HepG2 (cell line): ENCODE data around the gene TRMT112. TPM values are rescaled to one million over a fixed set of nuclear protein-coding genes. Genes with fewer than 3 reads are reported as not detected.

Experiments used
- AKAP8 ChIP-seq: sonication (generic); formaldehyde crosslinking; IDR thresholded peaks from 2 replicates; pipeline ENCODE4 v1.5.1; 2020; ENCODE audit warnings: mild to moderate bottlenecking, missing genetic modification reagents
- ASH2L ChIP-seq: fragments of 300-600, 200-600 bp; sonication (generic); IDR thresholded peaks from 2 replicates; pipeline ENCODE4 v1.7.0; 2017; ENCODE audit warnings: low read depth, mild to moderate bottlenecking, moderate library complexity, mixed read lengths, low read length; ENCODE audit not compliant: insufficient read length
- BORCS8-MEF2B ChIP-seq: sonication (generic); formaldehyde crosslinking; IDR thresholded peaks from 2 replicates; pipeline ENCODE4 v1.8.0; 2022; ENCODE audit warnings: mild to moderate bottlenecking, missing genetic modification reagents
- HNRNPL ChIP-seq: fragments of 200-400 bp; formaldehyde crosslinking; IDR thresholded peaks from 2 replicates; pipeline ENCODE4 v1.6.1; 2017; ENCODE audit warnings: mild to moderate bottlenecking, low read depth, low read length
- HOXA3 ChIP-seq: sonication (generic); formaldehyde crosslinking; IDR thresholded peaks from 2 replicates; pipeline ENCODE4 v1.5.0; 2020; ENCODE audit warnings: missing genetic modification reagents
- HOXA9 ChIP-seq: sonication (generic); formaldehyde crosslinking; IDR thresholded peaks from 2 replicates; pipeline ENCODE4 v1.8.1; 2022; ENCODE audit warnings: missing genetic modification reagents, mild to moderate bottlenecking, moderate library complexity, borderline replicate concordance
- IRX3 ChIP-seq: sonication (generic); formaldehyde crosslinking; IDR thresholded peaks from 2 replicates; pipeline ENCODE4 v1.8.1; 2023; ENCODE audit warnings: mild to moderate bottlenecking, low read depth, missing genetic modification reagents, borderline replicate concordance
- KAT7 ChIP-seq: IDR thresholded peaks from 2 replicates; pipeline ENCODE4 v1.6.1; 2018; ENCODE audit warnings: borderline replicate concordance, missing compliant biosample characterization
- KLF11 ChIP-seq: IDR thresholded peaks from 2 replicates; pipeline ENCODE4 v1.6.1; 2016; ENCODE audit warnings: missing compliant biosample characterization
- NFYB ChIP-seq: sonication (generic); formaldehyde crosslinking; IDR thresholded peaks from 2 replicates; pipeline ENCODE4 v1.4.0; 2020; ENCODE audit warnings: missing genetic modification reagents
- NONO ChIP-seq, 2 experiments: fragments of 450-650 bp in 1 of 2; sonication (generic) in 1 of 2; formaldehyde crosslinking in 1 of 2; IDR thresholded peaks in 1 of 2; conservative IDR thresholded peaks in 1 of 2; 2 replicates each; pipeline versions ENCODE4 v1.6.1 to v1.8.0; 2017 to 2022; ENCODE audit warnings: mild to moderate bottlenecking in 1 of 2, missing genetic modification reagents in 1 of 2, moderate library complexity in 1 of 2
- PRPF4 ChIP-seq: fragments of 200-400 bp; formaldehyde crosslinking; IDR thresholded peaks from 2 replicates; pipeline ENCODE4 v1.6.1; 2016; ENCODE audit warnings: low read length, low read depth; ENCODE audit not compliant: poor library complexity, severe bottlenecking
- SIX4 ChIP-seq: sonication (generic); formaldehyde crosslinking; IDR thresholded peaks from 2 replicates; pipeline ENCODE4 v1.4.0; 2020; ENCODE audit warnings: missing genetic modification reagents
- SP140L ChIP-seq: sonication (generic); formaldehyde crosslinking; IDR thresholded peaks from 2 replicates; pipeline ENCODE4 v1.4.0; 2020; ENCODE audit warnings: missing genetic modification reagents, borderline replicate concordance
- TBX3 ChIP-seq: fragments of 450-650 bp; IDR thresholded peaks from 2 replicates; pipeline ENCODE4 v1.6.1; 2017; ENCODE audit warnings: antibody characterized with exemption, mild to moderate bottlenecking, inconsistent platforms, borderline replicate concordance
- ZMYM2 ChIP-seq: sonication (generic); formaldehyde crosslinking; IDR thresholded peaks from 2 replicates; pipeline ENCODE4 v1.8.0; 2022; ENCODE audit warnings: mild to moderate bottlenecking, missing genetic modification reagents
- ZNF446 ChIP-seq: sonication (generic); formaldehyde crosslinking; IDR thresholded peaks from 2 replicates; pipeline ENCODE4 v1.5.0; 2020; ENCODE audit warnings: mild to moderate bottlenecking, missing genetic modification reagents
- ZNF652 ChIP-seq: IDR thresholded peaks from 2 replicates; pipeline ENCODE4 v1.6.1; 2016; ENCODE audit warnings: low read depth, borderline replicate concordance
- ZNF724P ChIP-seq: sonication (generic); formaldehyde crosslinking; IDR thresholded peaks from 2 replicates; pipeline ENCODE4 v1.8.0; 2022; ENCODE audit warnings: missing genetic modification reagents, borderline replicate concordance
- ZNF883 ChIP-seq: sonication (generic); formaldehyde crosslinking; IDR thresholded peaks from 2 replicates; pipeline ENCODE4 v1.5.1; 2020; ENCODE audit warnings: mild to moderate bottlenecking, missing genetic modification reagents; ENCODE audit errors: not compliant biosample characterization
- ZSCAN21 ChIP-seq: sonication (generic); formaldehyde crosslinking; IDR thresholded peaks from 2 replicates; pipeline ENCODE4 v1.8.0; 2022; ENCODE audit warnings: mild to moderate bottlenecking, missing genetic modification reagents, moderate library complexity, borderline replicate concordance
- ZSCAN31 ChIP-seq: sonication (generic); formaldehyde crosslinking; IDR thresholded peaks from 2 replicates; pipeline ENCODE4 v1.5.0; 2020; ENCODE audit warnings: low read depth, mild to moderate bottlenecking, missing genetic modification reagents
- polyA plus RNA-seq, 8 experiments: library from polyadenylated mRNA; depleted of rRNA in 3 of 8; stranded (reverse) in 7 of 8; unstranded in 1 of 8; fragments of >200 nt; fragmentation: Illumina TruSeq in 4 of 8; extraction: Trizol in 4 of 8; gene quantifications; 2 replicates each; pipeline versions ENCODE4 v1.2.1 to v1.2.3, GENCODE V29; 2011 to 2016; ENCODE audit warnings: low read depth in 4 of 8, missing spikeins in 1 of 8, mixed read lengths in 1 of 8; ENCODE audit not compliant: insufficient read depth in 1 of 8
- total RNA-seq, 5 experiments: library from RNA; depleted of rRNA; stranded (reverse); fragments of >200 nt; fragmentation: Illumina TruSeq; extraction: Trizol; gene quantifications; 2 replicates each; pipeline ENCODE4 v1.2.3, GENCODE V29; 2016; ENCODE audit warnings: low read depth in 1 of 5
- TF ChIP-seq, protein P1 (sequence below): sonication (generic); formaldehyde crosslinking; IDR thresholded peaks from 2 replicates; pipeline ENCODE4 v1.8.0; 2022; ENCODE audit warnings: missing genetic modification reagents, mild to moderate bottlenecking, borderline replicate concordance
- TF ChIP-seq, protein P2 (sequence below): sonication (generic); formaldehyde crosslinking; IDR thresholded peaks from 2 replicates; pipeline ENCODE4 v1.4.0; 2020; ENCODE audit warnings: missing genetic modification reagents
- TF ChIP-seq, protein P3 (sequence below): sonication (generic); formaldehyde crosslinking; IDR thresholded peaks from 2 replicates; pipeline ENCODE4 v1.4.0; 2020; ENCODE audit warnings: mild to moderate bottlenecking, low read depth, missing genetic modification reagents
- TF ChIP-seq, protein P4 (sequence below): sonication (generic); formaldehyde crosslinking; IDR thresholded peaks from 2 replicates; pipeline ENCODE4 v1.4.0; 2020; ENCODE audit warnings: missing genetic modification reagents, borderline replicate concordance

The TRMT112 gene
- total and polyA plus RNA-seq, 2 of the 13 experiments (the other 11 are each of a cell fraction or from before 2014, with no cell fraction given), result 186 to 409 TPM

DNA sequence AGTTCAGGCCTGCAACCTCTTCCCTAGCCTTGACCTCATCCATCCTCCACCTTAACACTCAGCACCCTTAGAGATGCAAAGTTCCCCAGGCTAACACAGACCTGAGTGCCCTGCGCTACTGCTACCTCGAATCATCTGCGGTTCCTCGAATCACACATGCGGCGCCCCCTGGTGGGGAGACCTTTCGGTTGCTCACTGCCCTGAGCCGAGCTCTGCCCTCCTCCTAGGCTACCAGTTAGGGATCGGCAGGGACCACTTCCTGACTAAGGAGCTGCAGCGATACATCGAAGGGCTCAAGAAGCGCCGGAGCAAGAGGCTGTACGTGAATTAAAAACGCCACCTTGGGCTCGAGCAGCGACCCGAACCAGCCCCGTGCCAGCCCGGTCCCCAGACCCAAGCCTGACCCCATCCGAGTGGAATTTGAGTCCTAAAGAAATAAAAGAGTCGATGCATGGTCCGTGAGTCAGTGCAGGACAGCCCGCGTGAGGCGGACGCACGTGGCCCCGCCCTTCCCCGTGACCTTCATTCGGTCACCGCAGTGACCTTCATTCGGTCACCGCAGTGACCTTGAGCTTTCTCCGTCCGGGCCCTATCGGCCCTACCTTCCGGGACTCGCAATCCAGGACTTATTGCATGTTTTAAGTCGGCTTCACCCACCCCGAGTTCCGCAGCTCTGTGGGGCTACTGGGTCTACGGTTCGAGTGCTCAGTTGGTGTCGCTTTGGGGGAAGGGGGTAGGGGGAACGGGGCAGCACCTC lies 12.9 kb downstream of the TRMT112 start (continued):
- TF ChIP-seq ZSCAN21 (CRISPR knock-in tag), result no peak
- peak; percentile 41; the same call in 1 of the 2 replicates for TF ChIP-seq ZNF446
- TF ChIP-seq, protein P1, sequence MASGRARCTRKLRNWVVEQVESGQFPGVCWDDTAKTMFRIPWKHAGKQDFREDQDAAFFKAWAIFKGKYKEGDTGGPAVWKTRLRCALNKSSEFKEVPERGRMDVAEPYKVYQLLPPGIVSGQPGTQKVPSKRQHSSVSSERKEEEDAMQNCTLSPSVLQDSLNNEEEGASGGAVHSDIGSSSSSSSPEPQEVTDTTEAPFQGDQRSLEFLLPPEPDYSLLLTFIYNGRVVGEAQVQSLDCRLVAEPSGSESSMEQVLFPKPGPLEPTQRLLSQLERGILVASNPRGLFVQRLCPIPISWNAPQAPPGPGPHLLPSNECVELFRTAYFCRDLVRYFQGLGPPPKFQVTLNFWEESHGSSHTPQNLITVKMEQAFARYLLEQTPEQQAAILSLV (CRISPR knock-in tag), result no peak
- peak; percentile 69; the same call in 1 of the 2 replicates for TF ChIP-seq KAT7
- peak; percentile 63 for TF ChIP-seq ASH2L
- TF ChIP-seq, protein P2, sequence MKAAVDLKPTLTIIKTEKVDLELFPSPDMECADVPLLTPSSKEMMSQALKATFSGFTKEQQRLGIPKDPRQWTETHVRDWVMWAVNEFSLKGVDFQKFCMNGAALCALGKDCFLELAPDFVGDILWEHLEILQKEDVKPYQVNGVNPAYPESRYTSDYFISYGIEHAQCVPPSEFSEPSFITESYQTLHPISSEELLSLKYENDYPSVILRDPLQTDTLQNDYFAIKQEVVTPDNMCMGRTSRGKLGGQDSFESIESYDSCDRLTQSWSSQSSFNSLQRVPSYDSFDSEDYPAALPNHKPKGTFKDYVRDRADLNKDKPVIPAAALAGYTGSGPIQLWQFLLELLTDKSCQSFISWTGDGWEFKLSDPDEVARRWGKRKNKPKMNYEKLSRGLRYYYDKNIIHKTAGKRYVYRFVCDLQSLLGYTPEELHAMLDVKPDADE (CRISPR knock-in tag), result no peak
- no peak for TF ChIP-seq ZNF724P (CRISPR knock-in tag)
- no peak for TF ChIP-seq ZNF883 (CRISPR knock-in tag)
- no peak for TF ChIP-seq AKAP8
- TF ChIP-seq PRPF4, result no peak
- TF ChIP-seq NFYB (CRISPR knock-in tag), result no peak
- no peak for TF ChIP-seq HOXA9 (CRISPR knock-in tag)
- no peak for TF ChIP-seq ZNF652 (CRISPR knock-in tag)
- 0 out of 2 replicates have a peak, but pooled peaks have one; percentile 62 for TF ChIP-seq HNRNPL
- no peak for TF ChIP-seq ZSCAN31
- TF ChIP-seq, protein P3, sequence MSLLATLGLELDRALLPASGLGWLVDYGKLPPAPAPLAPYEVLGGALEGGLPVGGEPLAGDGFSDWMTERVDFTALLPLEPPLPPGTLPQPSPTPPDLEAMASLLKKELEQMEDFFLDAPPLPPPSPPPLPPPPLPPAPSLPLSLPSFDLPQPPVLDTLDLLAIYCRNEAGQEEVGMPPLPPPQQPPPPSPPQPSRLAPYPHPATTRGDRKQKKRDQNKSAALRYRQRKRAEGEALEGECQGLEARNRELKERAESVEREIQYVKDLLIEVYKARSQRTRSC, result no peak
- no peak for TF ChIP-seq IRX3 (CRISPR knock-in tag)
- 0 out of 2 replicates have a peak, but pooled peaks have one; percentile 29 for TF ChIP-seq KLF11
- TF ChIP-seq TBX3, result no peak
- no peak for TF ChIP-seq NONO (IDR thresholded peaks at IDR 0.05)
- TF ChIP-seq NONO (CRISPR knock-in tag; conservative IDR thresholded peaks at IDR 0.05), result peak; percentile 61; the same call in 1 of the 2 replicates
- TF ChIP-seq SP140L, result no peak
- TF ChIP-seq BORCS8-MEF2B (CRISPR knock-in tag), result no peak
- TF ChIP-seq, protein P4, sequence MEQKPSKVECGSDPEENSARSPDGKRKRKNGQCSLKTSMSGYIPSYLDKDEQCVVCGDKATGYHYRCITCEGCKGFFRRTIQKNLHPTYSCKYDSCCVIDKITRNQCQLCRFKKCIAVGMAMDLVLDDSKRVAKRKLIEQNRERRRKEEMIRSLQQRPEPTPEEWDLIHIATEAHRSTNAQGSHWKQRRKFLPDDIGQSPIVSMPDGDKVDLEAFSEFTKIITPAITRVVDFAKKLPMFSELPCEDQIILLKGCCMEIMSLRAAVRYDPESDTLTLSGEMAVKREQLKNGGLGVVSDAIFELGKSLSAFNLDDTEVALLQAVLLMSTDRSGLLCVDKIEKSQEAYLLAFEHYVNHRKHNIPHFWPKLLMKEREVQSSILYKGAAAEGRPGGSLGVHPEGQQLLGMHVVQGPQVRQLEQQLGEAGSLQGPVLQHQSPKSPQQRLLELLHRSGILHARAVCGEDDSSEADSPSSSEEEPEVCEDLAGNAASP (CRISPR knock-in tag), result peak; percentile 31; the same call in 1 of the 2 replicates
- no peak for TF ChIP-seq SIX4 (CRISPR knock-in tag)
- TF ChIP-seq ZMYM2 (CRISPR knock-in tag), result peak; percentile 47; the same call in 1 of the 2 replicates
- peak; percentile 55 for TF ChIP-seq HOXA3
